ENCODE results near the gene PUM1.

GRCh38 chr1:31010086-31010989 lies 55.2 kb downstream of the PUM1 start:
- TF ChIP-seq, protein P1, sequence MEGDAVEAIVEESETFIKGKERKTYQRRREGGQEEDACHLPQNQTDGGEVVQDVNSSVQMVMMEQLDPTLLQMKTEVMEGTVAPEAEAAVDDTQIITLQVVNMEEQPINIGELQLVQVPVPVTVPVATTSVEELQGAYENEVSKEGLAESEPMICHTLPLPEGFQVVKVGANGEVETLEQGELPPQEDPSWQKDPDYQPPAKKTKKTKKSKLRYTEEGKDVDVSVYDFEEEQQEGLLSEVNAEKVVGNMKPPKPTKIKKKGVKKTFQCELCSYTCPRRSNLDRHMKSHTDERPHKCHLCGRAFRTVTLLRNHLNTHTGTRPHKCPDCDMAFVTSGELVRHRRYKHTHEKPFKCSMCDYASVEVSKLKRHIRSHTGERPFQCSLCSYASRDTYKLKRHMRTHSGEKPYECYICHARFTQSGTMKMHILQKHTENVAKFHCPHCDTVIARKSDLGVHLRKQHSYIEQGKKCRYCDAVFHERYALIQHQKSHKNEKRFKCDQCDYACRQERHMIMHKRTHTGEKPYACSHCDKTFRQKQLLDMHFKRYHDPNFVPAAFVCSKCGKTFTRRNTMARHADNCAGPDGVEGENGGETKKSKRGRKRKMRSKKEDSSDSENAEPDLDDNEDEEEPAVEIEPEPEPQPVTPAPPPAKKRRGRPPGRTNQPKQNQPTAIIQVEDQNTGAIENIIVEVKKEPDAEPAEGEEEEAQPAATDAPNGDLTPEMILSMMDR (IDR thresholded peaks at IDR 0.05; ENCODE audit: control extremely low read depth in 1 of 3, insufficient read depth in 1 of 3, low read depth in 1 of 3, low read length in 3 of 3), result no peak
- no peak for TF ChIP-seq CBX5 (IDR thresholded peaks at IDR 0.05; ENCODE audit: low read depth, low read length)
- TF ChIP-seq EZH2 (IDR thresholded peaks at IDR 0.05; ENCODE audit: low read depth, low read length, severe bottlenecking), result no peak
- TF ChIP-seq RAD21 (IDR thresholded peaks at IDR 0.05 in 1 of 2, conservative IDR thresholded peaks at IDR 0.05 in 1 of 2; ENCODE audit: low read depth in 2 of 2, low read length in 2 of 2), result no peak
- TF ChIP-seq POLR2A (IDR thresholded peaks at IDR 0.05; ENCODE audit: control extremely low read depth in 1 of 2, low read depth in 2 of 2, low read length in 2 of 2), result no peak
- no peak for TF ChIP-seq GABPA (IDR thresholded peaks at IDR 0.05; ENCODE audit: borderline replicate concordance, insufficient read depth, low read length)
- TF ChIP-seq JUND (IDR thresholded peaks at IDR 0.05; ENCODE audit: low read length), result no peak
- no peak for TF ChIP-seq YY1 (IDR thresholded peaks at IDR 0.05; ENCODE audit: low read depth, low read length)
- no peak for TF ChIP-seq TAF1 (IDR thresholded peaks at IDR 0.05; ENCODE audit: low read depth, low read length)
- TF ChIP-seq EP300 (IDR thresholded peaks at IDR 0.05; ENCODE audit: borderline replicate concordance in 1 of 2, low read depth in 2 of 2, low read length in 2 of 2), result no peak
- no peak for TF ChIP-seq SIRT6 (IDR thresholded peaks at IDR 0.05; ENCODE audit: low read length)
- TF ChIP-seq, protein P2, sequence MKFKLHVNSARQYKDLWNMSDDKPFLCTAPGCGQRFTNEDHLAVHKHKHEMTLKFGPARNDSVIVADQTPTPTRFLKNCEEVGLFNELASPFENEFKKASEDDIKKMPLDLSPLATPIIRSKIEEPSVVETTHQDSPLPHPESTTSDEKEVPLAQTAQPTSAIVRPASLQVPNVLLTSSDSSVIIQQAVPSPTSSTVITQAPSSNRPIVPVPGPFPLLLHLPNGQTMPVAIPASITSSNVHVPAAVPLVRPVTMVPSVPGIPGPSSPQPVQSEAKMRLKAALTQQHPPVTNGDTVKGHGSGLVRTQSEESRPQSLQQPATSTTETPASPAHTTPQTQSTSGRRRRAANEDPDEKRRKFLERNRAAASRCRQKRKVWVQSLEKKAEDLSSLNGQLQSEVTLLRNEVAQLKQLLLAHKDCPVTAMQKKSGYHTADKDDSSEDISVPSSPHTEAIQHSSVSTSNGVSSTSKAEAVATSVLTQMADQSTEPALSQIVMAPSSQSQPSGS (IDR thresholded peaks at IDR 0.05; ENCODE audit: low read length), result no peak

All from H1 (cell line).